GM10248 (cell line): ENCODE data around the gene SHC1.
A peak's percentile ranks its signal among the peaks of the same experiment; 100 is the strongest.

ENCODE experiments used
- CTCF ChIA-PET: fragments of 300-600 bp; sonication (Branson Sonifier 250); formaldehyde crosslinking; extraction: SDS; loops from one replicate; lab custom pipeline; 2021; ENCODE audit warnings: antibody characterized with exemption; lab: Yijun Ruan, JAX
- POLR2A ChIA-PET: fragments of 350-650 bp; sonication (Branson Sonifier 250); formaldehyde crosslinking; extraction: SDS; loops from one replicate; lab custom pipeline; 2020; ENCODE audit warnings: antibody characterized with exemption; lab: Yijun Ruan, JAX
- DNase-seq: peaks from one replicate; pipeline ENCODE4 v3.0.0; 2012; ENCODE audit errors: extremely low spot score
- CTCF ChIP-seq: IDR thresholded peaks from 2 replicates; pipeline ENCODE4 v1.5.1; 2012; ENCODE audit warnings: mild to moderate bottlenecking, low read depth; ENCODE audit errors: extremely low read depth, missing control alignments, control extremely low read depth

The SHC1 gene

GRCh38 chr1:154959426-154959780 is 11.1 kb downstream of the SHC1 start:
- ChIA-PET CTCF (interaction anchor here (3.2 to 4.7 kb wide), 3 partner anchors 12 to 102 kb away, joined by 12 to 51 read pairs (median 24); partner anchors contain the start of gene SHC1), POLR2A (interaction anchor here (0.6 to 0.7 kb wide), 3 partner anchors 29 to 50 kb away, joined by 3 to 8 read pairs (median 4); no protein-coding TSS in a partner anchor)
- no peak for TF ChIP-seq CTCF
- no peak for DNase-seq

GRCh38 chr1:154958681-154959425 is 11.7 kb downstream of the SHC1 start:
- POLR2A ChIA-PET = interaction anchor here (1.4 kb wide), 1 partner anchor 15 kb away, joined by 3 read pairs; no protein-coding TSS in a partner anchor
- no peak for TF ChIP-seq CTCF
- DNase-seq = no peak
- CTCF ChIA-PET = interaction anchor here (3.2 kb wide), 1 partner anchor 58 kb away, joined by 24 read pairs; no protein-coding TSS in a partner anchor

- DNase-seq = no peak
- CTCF ChIA-PET = interaction anchor here (2.5 to 5.2 kb wide), 2 partner anchors 41 to 60 kb away, joined by 15 to 22 read pairs; no protein-coding TSS in a partner anchor
Observed at GRCh38 chr1:154958036-154958435, 12.5 kb downstream of the SHC1 start.

GRCh38 chr1:154957091-154957657 is 13.4 kb downstream of the SHC1 start:
- DNase-seq = no peak
- TF ChIP-seq CTCF = no peak
- ChIA-PET CTCF (interaction anchor here (1.1 to 5.2 kb wide), 8 partner anchors 13 to 128 kb away, joined by 3 to 22 read pairs (median 6); partner anchors contain the start of genes FLAD1 and SHC1), POLR2A (interaction anchor here (1.4 kb wide), 1 partner anchor 17 kb away, joined by 3 read pairs; no protein-coding TSS in a partner anchor)

More at GRCh38 chr1:154958036-154958435, 12.5 kb downstream of the SHC1 start:
- POLR2A ChIA-PET = interaction anchor here (1.4 kb wide), 1 partner anchor 16 kb away, joined by 3 read pairs; no protein-coding TSS in a partner anchor
- no peak for TF ChIP-seq CTCF

- ChIA-PET CTCF (interaction anchor here (1.1 to 5.2 kb wide), 9 partner anchors 13 to 129 kb away, joined by 3 to 22 read pairs (median 6); partner anchors contain the start of genes FLAD1 and SHC1), POLR2A (no interaction called here)
- DNase-seq = no peak
- no peak for TF ChIP-seq CTCF
Observed at GRCh38 chr1:154956544-154956941, 14.0 kb downstream of the SHC1 start.

GRCh38 chr1:154955718-154956543 is 14.6 kb downstream of the SHC1 start, which contains the start of gene PBXIP1:
TSS of gene PBXIP1 (minus strand) at chr1:154956099. CDS start at chr1:154953721, 2,378 bp downstream.
- ChIA-PET POLR2A (interaction anchor here (1.0 to 1.4 kb wide), 3 partner anchors 12 to 396 kb away, joined by 3 to 10 read pairs (median 3); no protein-coding TSS in a partner anchor), CTCF (interaction anchor here (0.7 to 5.2 kb wide), 16 partner anchors 9 to 129 kb away, joined by 3 to 22 read pairs (median 6); partner anchors contain the start of genes FLAD1 and SHC1)
- peak; percentile 92 for DNase-seq
- TF ChIP-seq CTCF = peak; percentile 24
